SK-N-SH treated with all-trans-retinoic acid at 6 μM for 48 hours (cell line): ENCODE data around the gene CA7.
"Not testable (repeated sequence)": the region's sequence is repeated elsewhere in the genome, so short reads cannot be mapped to it uniquely, and the experiment has no call there.

Experiments used
- ARNTL ChIP-seq: fragments of 450-650 bp; formaldehyde crosslinking; IDR thresholded peaks from 2 replicates; pipeline ENCODE4 v1.5.0; 2020; ENCODE audit warnings: low read depth, mild to moderate bottlenecking, moderate library complexity, borderline replicate concordance
- CSDC2 ChIP-seq: fragments of 250-450 bp; sonication (Bioruptor Pico); IDR thresholded peaks from 2 replicates; pipeline ENCODE4 v1.5.0; 2020; ENCODE audit warnings: mild to moderate bottlenecking, moderate library complexity
- ISL1 ChIP-seq: fragments of 250-450 bp; sonication (Bioruptor Pico); IDR thresholded peaks from 2 replicates; pipeline ENCODE4 v2.1.2; 2022; ENCODE audit warnings: mild to moderate bottlenecking, moderate library complexity
- POU6F1 ChIP-seq: fragments of 250-450 bp; sonication (Bioruptor Pico); IDR thresholded peaks from 2 replicates; pipeline ENCODE4 v1.8.0; 2021; ENCODE audit warnings: low read depth, mild to moderate bottlenecking, moderate library complexity, borderline replicate concordance
- RARB ChIP-seq: fragments of 250-450 bp; sonication (Bioruptor Pico); IDR thresholded peaks from 2 replicates; pipeline ENCODE4 v1.8.0; 2021; ENCODE audit warnings: mild to moderate bottlenecking, moderate library complexity
- SNAI2 ChIP-seq: fragments of 250-450 bp; sonication (Bioruptor Pico); IDR thresholded peaks from 2 replicates; pipeline ENCODE4 v1.5.0; 2020; ENCODE audit warnings: mild to moderate bottlenecking, moderate library complexity
- TSHZ2 ChIP-seq: fragments of 250-450 bp; sonication (Bioruptor Pico); IDR thresholded peaks from 2 replicates; pipeline ENCODE4 v1.5.0; 2020; ENCODE audit warnings: mild to moderate bottlenecking, moderate library complexity
- ZC3H10 ChIP-seq: fragments of 250-450 bp; sonication (Bioruptor Pico); IDR thresholded peaks from 2 replicates; pipeline ENCODE4 v1.5.1; 2021; ENCODE audit warnings: mild to moderate bottlenecking, moderate library complexity
- ZFP3 ChIP-seq: fragments of 250-450 bp; sonication (Bioruptor Pico); IDR thresholded peaks from 2 replicates; pipeline ENCODE4 v1.5.0; 2020; ENCODE audit warnings: mild to moderate bottlenecking, moderate library complexity
- TF ChIP-seq, protein P1 (sequence below): fragments of 250-450 bp; sonication (Bioruptor Pico); IDR thresholded peaks from 2 replicates; pipeline ENCODE4 v1.5.1; 2020; ENCODE audit warnings: low read depth, mild to moderate bottlenecking, moderate library complexity

- not testable (repeated sequence) for TF ChIP-seq POU6F1 (CRISPR knock-in tag); CSDC2 (CRISPR knock-in tag); RARB (CRISPR knock-in tag); TSHZ2 (CRISPR knock-in tag); ZC3H10 (CRISPR knock-in tag); SNAI2 (CRISPR knock-in tag); ZFP3 (CRISPR knock-in tag); ISL1 (CRISPR knock-in tag); ARNTL
- TF ChIP-seq, protein P1, sequence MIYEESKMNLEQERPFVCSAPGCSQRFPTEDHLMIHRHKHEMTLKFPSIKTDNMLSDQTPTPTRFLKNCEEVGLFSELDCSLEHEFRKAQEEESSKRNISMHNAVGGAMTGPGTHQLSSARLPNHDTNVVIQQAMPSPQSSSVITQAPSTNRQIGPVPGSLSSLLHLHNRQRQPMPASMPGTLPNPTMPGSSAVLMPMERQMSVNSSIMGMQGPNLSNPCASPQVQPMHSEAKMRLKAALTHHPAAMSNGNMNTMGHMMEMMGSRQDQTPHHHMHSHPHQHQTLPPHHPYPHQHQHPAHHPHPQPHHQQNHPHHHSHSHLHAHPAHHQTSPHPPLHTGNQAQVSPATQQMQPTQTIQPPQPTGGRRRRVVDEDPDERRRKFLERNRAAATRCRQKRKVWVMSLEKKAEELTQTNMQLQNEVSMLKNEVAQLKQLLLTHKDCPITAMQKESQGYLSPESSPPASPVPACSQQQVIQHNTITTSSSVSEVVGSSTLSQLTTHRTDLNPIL (CRISPR knock-in tag) = not testable (repeated sequence)
Measured at GRCh38 chr16:66871363-66871762, 27.1 kb downstream of the CA7 start.
